ENCODE results near the gene TRAPPC2. TPM values are rescaled to one million over a fixed set of nuclear protein-coding genes. Genes with fewer than 3 reads are reported as not detected.

The TRAPPC2 gene
- total RNA-seq, 1 experiment from 2014 or later, result 10.2 TPM

DNA sequence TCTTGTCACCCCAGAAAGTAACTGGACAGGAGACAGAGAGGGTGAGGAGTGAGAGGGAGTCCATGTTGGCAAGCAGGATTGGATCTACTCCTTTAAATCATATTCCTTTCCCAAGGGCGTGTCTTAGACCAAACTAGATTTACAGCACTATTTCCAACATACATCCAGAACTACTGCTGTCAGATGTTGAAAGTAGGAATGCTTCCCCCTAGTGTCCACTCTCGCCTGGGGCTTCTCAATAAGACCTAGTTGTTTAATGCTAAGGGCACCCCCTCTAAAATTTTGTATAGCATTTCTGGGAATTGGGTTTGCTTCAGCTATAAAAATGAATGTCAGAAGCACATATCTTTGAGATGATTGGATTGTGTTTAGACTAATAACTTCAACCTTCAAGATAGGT, 13.4 kb upstream of the TRAPPC2 start (continued):
- TF ChIP-seq ZNF423 (CRISPR knock-in tag; IDR thresholded peaks at IDR 0.05), result no peak
- TF ChIP-seq ZNF416 (CRISPR knock-in tag; IDR thresholded peaks at IDR 0.05), result no peak

DNA sequence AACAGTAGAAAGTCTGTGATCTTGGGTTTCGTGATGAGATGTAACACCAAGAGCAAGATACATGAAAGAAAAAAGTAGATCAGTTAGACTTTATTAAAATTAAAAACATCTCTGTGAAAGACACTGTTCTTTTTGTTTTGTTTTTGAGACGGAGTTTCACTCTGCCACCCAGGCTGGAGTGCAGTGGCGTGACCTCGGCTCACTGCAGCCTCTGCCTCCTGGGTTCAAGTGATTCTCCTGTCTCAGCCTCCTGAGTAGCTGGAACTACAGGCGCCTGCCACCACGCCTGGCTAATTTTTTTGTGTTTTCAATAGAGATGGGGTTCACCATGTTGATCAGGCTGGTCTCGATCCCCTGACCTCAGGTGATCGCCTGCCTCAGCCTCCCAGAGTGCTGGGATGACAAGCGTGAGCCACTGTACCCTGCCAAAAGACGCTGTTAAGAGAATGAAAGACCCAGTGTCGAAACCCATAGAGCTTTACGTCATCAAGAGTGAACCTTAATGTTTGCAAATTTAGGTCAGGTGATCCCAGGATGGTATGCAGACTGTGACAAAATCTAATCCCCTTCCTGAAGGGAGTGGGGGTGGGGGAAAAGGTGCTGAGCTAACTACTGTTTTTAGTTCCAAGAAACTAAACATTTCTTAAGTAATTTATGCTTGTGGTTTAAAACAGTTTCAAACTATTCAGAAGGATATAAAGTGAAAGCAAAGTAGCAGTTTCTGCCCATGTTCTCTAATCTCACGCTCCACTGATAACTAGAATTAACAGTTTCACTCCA, 8.2 kb upstream of the TRAPPC2 start:
- ChIA-PET CTCF (no interaction called here), POLR2A (no interaction called here)

DNA sequence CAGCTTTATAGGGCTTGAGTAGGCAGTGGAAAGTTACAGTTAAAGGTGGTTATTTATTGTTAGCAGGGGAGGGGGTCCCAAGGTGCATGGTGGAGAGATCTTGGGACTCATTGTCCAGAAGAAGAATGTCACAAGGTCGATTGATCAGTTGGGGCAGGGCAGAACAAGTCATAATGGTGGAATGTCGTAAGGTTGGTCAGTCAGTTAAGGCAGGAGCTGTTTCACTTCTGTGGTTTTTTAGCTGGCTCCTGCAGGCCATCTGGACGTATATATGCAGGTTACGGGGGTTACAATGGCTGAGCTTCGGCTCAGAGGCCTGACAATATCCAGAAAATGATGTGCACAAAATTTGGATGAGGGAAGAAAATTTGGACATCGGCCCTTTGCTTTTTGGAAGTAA, 7.3 kb upstream of the TRAPPC2 start:
- Mint-ChIP-seq H3K9me3 (no peaks in the 10 kb centered on the region), H3K4me1 (peaks cover 10% of the 10 kb centered on the region), H3K27ac (peak overlapping the region; percentile 65), H3K27me3 (ENCODE audit: low read depth) (no peaks in the 10 kb centered on the region), H3K4me3 (no peak overlapping the region), H3K36me3 (peaks cover 20% of the 10 kb centered on the region)
- ChIA-PET CTCF (no interaction called here), POLR2A (no interaction called here)
- TF ChIP-seq, protein P1, sequence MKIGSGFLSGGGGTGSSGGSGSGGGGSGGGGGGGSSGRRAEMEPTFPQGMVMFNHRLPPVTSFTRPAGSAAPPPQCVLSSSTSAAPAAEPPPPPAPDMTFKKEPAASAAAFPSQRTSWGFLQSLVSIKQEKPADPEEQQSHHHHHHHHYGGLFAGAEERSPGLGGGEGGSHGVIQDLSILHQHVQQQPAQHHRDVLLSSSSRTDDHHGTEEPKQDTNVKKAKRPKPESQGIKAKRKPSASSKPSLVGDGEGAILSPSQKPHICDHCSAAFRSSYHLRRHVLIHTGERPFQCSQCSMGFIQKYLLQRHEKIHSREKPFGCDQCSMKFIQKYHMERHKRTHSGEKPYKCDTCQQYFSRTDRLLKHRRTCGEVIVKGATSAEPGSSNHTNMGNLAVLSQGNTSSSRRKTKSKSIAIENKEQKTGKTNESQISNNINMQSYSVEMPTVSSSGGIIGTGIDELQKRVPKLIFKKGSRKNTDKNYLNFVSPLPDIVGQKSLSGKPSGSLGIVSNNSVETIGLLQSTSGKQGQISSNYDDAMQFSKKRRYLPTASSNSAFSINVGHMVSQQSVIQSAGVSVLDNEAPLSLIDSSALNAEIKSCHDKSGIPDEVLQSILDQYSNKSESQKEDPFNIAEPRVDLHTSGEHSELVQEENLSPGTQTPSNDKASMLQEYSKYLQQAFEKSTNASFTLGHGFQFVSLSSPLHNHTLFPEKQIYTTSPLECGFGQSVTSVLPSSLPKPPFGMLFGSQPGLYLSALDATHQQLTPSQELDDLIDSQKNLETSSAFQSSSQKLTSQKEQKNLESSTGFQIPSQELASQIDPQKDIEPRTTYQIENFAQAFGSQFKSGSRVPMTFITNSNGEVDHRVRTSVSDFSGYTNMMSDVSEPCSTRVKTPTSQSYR (CRISPR knock-in tag; IDR thresholded peaks at IDR 0.05), result no peak
- TF ChIP-seq ATF1 (CRISPR knock-in tag; IDR thresholded peaks at IDR 0.05) (no peak), HMGXB4 (CRISPR knock-in tag; IDR thresholded peaks at IDR 0.05) (no peak), TEAD1 (CRISPR knock-in tag; IDR thresholded peaks at IDR 0.05) (no peak), NFYB (CRISPR knock-in tag; conservative IDR thresholded peaks at IDR 0.05; ENCODE audit: low read depth) (no peak)
- DNase-seq (ENCODE audit: low spot score), result no peak
- no peak for ATAC-seq

More for the DNA sequence above, 8.2 kb upstream of the TRAPPC2 start:
- no peaks in the 10 kb centered on the region for H3K27me3 Mint-ChIP-seq (ENCODE audit: low read depth)
- peak overlapping the region; percentile 65; the same call in 1 of the 2 replicates for H3K27ac Mint-ChIP-seq
- no peak overlapping the region for H3K4me3 Mint-ChIP-seq
- DNase-seq (ENCODE audit: low spot score), result no peak
- TF ChIP-seq CDX4 (CRISPR knock-in tag; IDR thresholded peaks at IDR 0.05; ENCODE audit: borderline replicate concordance), result no peak
- no peak for TF ChIP-seq ATF1 (CRISPR knock-in tag; IDR thresholded peaks at IDR 0.05)
- TF ChIP-seq SOX15 (CRISPR knock-in tag; IDR thresholded peaks at IDR 0.05), result no peak
- TF ChIP-seq TP53 (CRISPR knock-in tag; IDR thresholded peaks at IDR 0.05), result no peak
- TF ChIP-seq TEAD1 (CRISPR knock-in tag; IDR thresholded peaks at IDR 0.05), result no peak
- no peak for TF ChIP-seq ATF6 (CRISPR knock-in tag; IDR thresholded peaks at IDR 0.05)
- TF ChIP-seq CREB1 (CRISPR knock-in tag; IDR thresholded peaks at IDR 0.05), result no peak
- no peak for TF ChIP-seq ZBTB21 (CRISPR knock-in tag; IDR thresholded peaks at IDR 0.05; ENCODE audit: borderline replicate concordance)
- TF ChIP-seq RELA (CRISPR knock-in tag; IDR thresholded peaks at IDR 0.05; ENCODE audit: borderline replicate concordance), result no peak
- H3K36me3 Mint-ChIP-seq, result peaks cover 21% of the 10 kb centered on the region; the same call in 1 of the 2 replicates
- no peaks in the 10 kb centered on the region for H3K9me3 Mint-ChIP-seq
- peaks cover 10% of the 10 kb centered on the region for H3K4me1 Mint-ChIP-seq
- peak; percentile 48 for ATAC-seq

All from WTC11 (cell line).